Activated B cell treated with CpG ODN at 0.5 μM for 24 hours (primary cell): Measurements from ENCODE around the gene NME3. TPM values are rescaled to one million over a fixed set of nuclear protein-coding genes. Genes with fewer than 3 reads are reported as not detected.

Experiments used
- ATAC-seq: fragments of 200-7000 bp; cut with Tn5 transposase; one replicate; pipeline ENCODE4 v1.10.0; 2021; ENCODE audit warnings: low read depth, mild to moderate bottlenecking, moderate library complexity
- CTCF ChIA-PET: fragments of 350-600 bp; sonication (Branson Sonifier 250); formaldehyde crosslinking; loops from one replicate; lab custom pipeline; 2021; ENCODE audit warnings: antibody characterized with exemption; lab: Charles Lee
- POLR2A ChIA-PET: fragments of 350-600 bp; sonication (Branson Sonifier 250); formaldehyde crosslinking; loops from one replicate; lab custom pipeline; 2021; ENCODE audit warnings: antibody characterized with exemption; lab: Charles Lee
- DNase-seq: peaks from one replicate; pipeline ENCODE4 v3.0.0; 2022
- H3K27ac Mint-ChIP-seq: one replicate; pipeline ENCODE4 v1.8.0; 2020; ENCODE audit warnings: mixed read lengths
- H3K27me3 Mint-ChIP-seq: one replicate; pipeline ENCODE4 v1.8.0; 2021; ENCODE audit warnings: mixed read lengths
- H3K36me3 Mint-ChIP-seq: one replicate; pipeline ENCODE4 v1.8.0; 2021; ENCODE audit warnings: low read depth, mixed read lengths
- H3K4me1 Mint-ChIP-seq: one replicate; pipeline ENCODE4 v1.8.0; 2021; ENCODE audit warnings: mixed read lengths
- H3K4me3 Mint-ChIP-seq: one replicate; pipeline ENCODE4 v1.8.0; 2020; ENCODE audit warnings: mild to moderate bottlenecking, mixed read lengths
- H3K9me3 Mint-ChIP-seq: one replicate; pipeline ENCODE4 v1.8.0; 2020; ENCODE audit warnings: mixed read lengths
- intact Hi-C: fragments of 100-400 bp; cut with micrococcal nuclease; formaldehyde crosslinking; loops from one replicate; pipeline ENCODE4 v1.15.1; 2024
- total RNA-seq: library from RNA; stranded (reverse); gene quantifications from 2 replicates; pipeline ENCODE4 v1.2.3, GENCODE V29; 2022
- TF ChIP-seq, protein P1 (sequence below): fragments of 200-600 bp; IDR thresholded peaks from one replicate; pipeline ENCODE4 v1.8.0; 2022; ENCODE audit warnings: antibody characterized with exemption, mild to moderate bottlenecking

Gene NME3
- total RNA-seq, 1 donor from 2014 or later: 57.8 TPM

DNA sequence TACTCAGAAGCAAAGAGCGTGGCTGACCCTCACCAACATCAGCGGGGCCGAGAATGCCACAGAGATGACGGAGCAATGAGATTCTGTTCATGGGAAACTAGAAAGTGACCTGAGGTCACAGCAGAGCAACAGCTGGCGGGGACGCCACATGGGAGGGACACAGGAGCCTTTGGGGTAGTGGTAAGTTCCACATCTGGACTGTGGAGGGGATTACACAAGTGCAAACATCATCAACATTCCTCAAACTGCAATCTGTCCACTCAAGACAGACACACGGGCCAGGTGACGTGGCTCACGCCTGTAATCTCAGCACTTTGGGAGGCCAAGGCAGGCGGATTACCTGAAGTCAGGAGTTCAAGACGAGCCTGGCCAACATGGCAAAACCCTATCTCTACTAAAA is 44.1 kb upstream of the NME3 start:
- Mint-ChIP-seq H3K27me3 (no peaks in the 10 kb centered on the region), H3K4me1 (no peaks in the 10 kb centered on the region), H3K4me3 (no peak overlapping the region), H3K27ac (peak overlapping the region; percentile 20), H3K9me3 (no peaks in the 10 kb centered on the region), H3K36me3 (peaks cover 39% of the 10 kb centered on the region)
- ChIA-PET POLR2A (no interaction called here), CTCF (no interaction called here)
- intact Hi-C loops: no loop called here
- TF ChIP-seq, protein P1, sequence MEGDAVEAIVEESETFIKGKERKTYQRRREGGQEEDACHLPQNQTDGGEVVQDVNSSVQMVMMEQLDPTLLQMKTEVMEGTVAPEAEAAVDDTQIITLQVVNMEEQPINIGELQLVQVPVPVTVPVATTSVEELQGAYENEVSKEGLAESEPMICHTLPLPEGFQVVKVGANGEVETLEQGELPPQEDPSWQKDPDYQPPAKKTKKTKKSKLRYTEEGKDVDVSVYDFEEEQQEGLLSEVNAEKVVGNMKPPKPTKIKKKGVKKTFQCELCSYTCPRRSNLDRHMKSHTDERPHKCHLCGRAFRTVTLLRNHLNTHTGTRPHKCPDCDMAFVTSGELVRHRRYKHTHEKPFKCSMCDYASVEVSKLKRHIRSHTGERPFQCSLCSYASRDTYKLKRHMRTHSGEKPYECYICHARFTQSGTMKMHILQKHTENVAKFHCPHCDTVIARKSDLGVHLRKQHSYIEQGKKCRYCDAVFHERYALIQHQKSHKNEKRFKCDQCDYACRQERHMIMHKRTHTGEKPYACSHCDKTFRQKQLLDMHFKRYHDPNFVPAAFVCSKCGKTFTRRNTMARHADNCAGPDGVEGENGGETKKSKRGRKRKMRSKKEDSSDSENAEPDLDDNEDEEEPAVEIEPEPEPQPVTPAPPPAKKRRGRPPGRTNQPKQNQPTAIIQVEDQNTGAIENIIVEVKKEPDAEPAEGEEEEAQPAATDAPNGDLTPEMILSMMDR: no peak
- DNase-seq (no peak), ATAC-seq (no peak)

DNA sequence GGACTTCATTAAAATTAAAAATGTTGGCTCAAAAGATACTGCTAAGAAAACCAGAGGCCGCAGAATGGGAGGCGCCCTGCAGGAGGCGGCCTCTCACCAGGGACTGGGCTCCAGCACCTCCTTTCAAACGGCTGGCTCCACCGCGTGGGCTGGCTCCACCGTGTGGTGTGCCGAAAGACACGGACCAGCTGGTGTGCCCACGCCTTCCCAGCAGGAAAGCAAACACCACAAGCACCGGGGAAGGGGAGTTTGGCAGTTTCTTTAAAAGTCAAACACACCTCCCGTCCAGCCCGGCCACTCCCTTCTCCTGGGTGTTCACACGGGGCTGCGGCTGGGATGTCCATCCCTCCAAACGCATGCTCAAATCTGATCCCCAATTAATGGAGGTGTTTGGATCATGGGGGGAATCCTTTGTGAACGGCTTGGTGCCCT is 41.4 kb upstream of the NME3 start:
- ChIA-PET POLR2A (no interaction called here), CTCF (no interaction called here)
- no peaks in the 10 kb centered on the region for H3K9me3 Mint-ChIP-seq
- no peak overlapping the region for H3K27ac Mint-ChIP-seq
- intact Hi-C loops: no loop called here
- H3K4me1 Mint-ChIP-seq: no peaks in the 10 kb centered on the region
- peak; percentile 66 for ATAC-seq
- no peak overlapping the region for H3K4me3 Mint-ChIP-seq
- DNase-seq: no peak
- H3K27me3 Mint-ChIP-seq: no peaks in the 10 kb centered on the region
- TF ChIP-seq, protein P1: no peak
- peaks cover 41% of the 10 kb centered on the region for H3K36me3 Mint-ChIP-seq

DNA sequence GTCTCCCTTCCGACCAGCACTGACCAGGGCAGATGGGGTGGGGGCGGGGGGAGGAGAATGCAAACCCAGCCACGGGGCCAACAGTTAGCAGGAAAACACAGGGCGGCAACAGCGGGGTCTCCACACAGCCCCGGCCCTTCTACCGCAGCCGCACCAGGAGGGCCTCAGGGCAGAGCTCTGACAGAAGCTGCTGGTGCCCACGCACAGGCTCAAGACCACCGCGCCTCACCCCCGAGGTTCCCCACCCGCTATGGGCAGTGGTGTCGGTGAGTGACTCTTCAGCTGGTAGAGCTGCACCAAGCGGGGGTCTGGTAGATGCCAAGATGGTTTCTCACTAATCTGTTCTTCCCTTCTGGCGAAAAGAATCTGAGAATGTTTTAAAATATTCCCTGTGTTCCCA is 39.2 kb upstream of the NME3 start:
- no peak overlapping the region for H3K27ac Mint-ChIP-seq
- CTCF ChIA-PET: no interaction called here
- no peak overlapping the region for H3K4me3 Mint-ChIP-seq
- ATAC-seq (no peak), DNase-seq (no peak)
- TF ChIP-seq, protein P1: no peak
- intact Hi-C loops: no loop called here
- peaks cover 43% of the 10 kb centered on the region for H3K36me3 Mint-ChIP-seq
- H3K9me3 Mint-ChIP-seq: no peaks in the 10 kb centered on the region
- H3K27me3 Mint-ChIP-seq: no peaks in the 10 kb centered on the region
- H3K4me1 Mint-ChIP-seq: no peaks in the 10 kb centered on the region
- POLR2A ChIA-PET: no interaction called here

DNA sequence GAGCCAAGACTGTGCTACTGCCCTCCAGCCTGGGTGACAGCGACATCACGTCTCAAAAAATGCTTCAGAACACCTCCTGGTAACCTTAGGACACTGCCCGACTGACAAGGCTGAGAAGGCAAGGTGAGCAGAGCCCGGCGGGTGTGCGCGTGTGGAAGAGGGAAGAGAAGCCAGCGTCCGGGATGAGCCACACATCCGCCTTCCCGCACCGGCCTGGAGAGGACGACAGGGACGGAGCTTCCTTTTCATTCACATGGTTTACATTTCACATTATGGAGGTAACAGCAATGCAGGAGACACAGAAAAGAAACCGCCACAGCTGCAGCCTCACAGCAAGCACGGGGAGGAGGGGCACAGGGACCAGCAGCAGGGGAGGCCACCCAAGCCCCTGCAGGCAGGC is 38.8 kb upstream of the NME3 start:
- TF ChIP-seq, protein P1: no peak
- DNase-seq (no peak), ATAC-seq (no peak)
- CTCF ChIA-PET: no interaction called here
- no peaks in the 10 kb centered on the region for H3K4me1 Mint-ChIP-seq
- POLR2A ChIA-PET: no interaction called here
- H3K9me3 Mint-ChIP-seq: no peaks in the 10 kb centered on the region
- intact Hi-C loops: no loop called here
- no peak overlapping the region for H3K4me3 Mint-ChIP-seq
- H3K27me3 Mint-ChIP-seq: no peaks in the 10 kb centered on the region
- H3K36me3 Mint-ChIP-seq: peaks cover 39% of the 10 kb centered on the region
- no peak overlapping the region for H3K27ac Mint-ChIP-seq

DNA sequence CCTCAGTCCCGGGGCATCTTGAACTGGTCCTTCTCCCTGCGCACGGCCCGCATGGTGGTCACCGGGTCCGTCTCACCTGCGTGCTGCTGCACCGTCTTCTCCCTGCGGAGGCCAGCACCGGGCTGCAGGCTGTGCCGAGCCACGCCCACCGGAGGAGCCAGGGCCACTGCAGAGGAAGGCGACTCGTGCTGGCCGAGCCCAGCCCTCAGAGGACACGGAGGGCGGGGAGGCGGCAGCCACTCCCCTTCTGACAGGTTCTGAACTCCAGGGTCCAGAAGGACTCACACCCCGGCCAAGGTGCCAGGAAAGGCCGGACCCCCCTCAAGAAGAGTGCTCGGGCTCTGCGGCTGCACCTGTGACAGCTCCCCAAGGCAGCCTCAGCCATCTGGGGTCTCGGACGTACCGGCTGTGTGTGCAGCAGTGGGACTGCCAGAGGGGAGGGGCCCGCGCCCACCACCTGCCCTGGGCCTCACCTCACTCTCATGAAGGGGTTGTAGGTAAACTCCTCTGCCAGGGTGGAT is 38.0 kb upstream of the NME3 start:
- ATAC-seq (no peak), DNase-seq (no peak)

More for the DNA sequence above, 38.0 kb upstream of the NME3 start:
- POLR2A ChIA-PET: no interaction called here
- H3K27ac Mint-ChIP-seq: no peak overlapping the region
- no peaks in the 10 kb centered on the region for H3K27me3 Mint-ChIP-seq
- no peak overlapping the region for H3K4me3 Mint-ChIP-seq
- peaks cover 38% of the 10 kb centered on the region for H3K36me3 Mint-ChIP-seq
- CTCF ChIA-PET: no interaction called here
- intact Hi-C loops: no loop called here
- no peaks in the 10 kb centered on the region for H3K4me1 Mint-ChIP-seq
- no peaks in the 10 kb centered on the region for H3K9me3 Mint-ChIP-seq
- TF ChIP-seq, protein P1: no peak
